K562 (cell line): ENCODE measurements around the gene SRPK2. TPM values are rescaled to one million over a fixed set of nuclear protein-coding genes. Genes with fewer than 3 reads are reported as not detected.

ENCODE experiments used
- CHD2 ChIP-seq: IDR thresholded peaks from 2 replicates; pipeline ENCODE4 v1.6.1; 2011; ENCODE audit warnings: low read depth, low read length
- CHD7 ChIP-seq: fragments of 200-600 bp; sonication (generic); IDR thresholded peaks from one replicate; pipeline ENCODE4 v1.6.1; 2012; ENCODE audit warnings: mild to moderate bottlenecking, low read depth, low read length, inconsistent platforms
- CXXC5 ChIP-seq: fragments of 250-450 bp; sonication (Bioruptor Pico); IDR thresholded peaks from 2 replicates; pipeline ENCODE4 v1.8.0; 2022; ENCODE audit warnings: inconsistent platforms, mild to moderate bottlenecking, moderate library complexity
- FOXP1 ChIP-seq: sonication (generic); formaldehyde crosslinking; IDR thresholded peaks from 2 replicates; pipeline ENCODE4 v1.8.0; 2022; ENCODE audit warnings: mild to moderate bottlenecking, missing genetic modification reagents
- HMGXB4 ChIP-seq: sonication (generic); formaldehyde crosslinking; IDR thresholded peaks from 2 replicates; pipeline ENCODE4 v1.8.1; 2023; ENCODE audit warnings: mild to moderate bottlenecking, missing genetic modification reagents
- KLF16 ChIP-seq: IDR thresholded peaks from 2 replicates; pipeline ENCODE4 v1.6.1; 2016; ENCODE audit warnings: antibody characterized with exemption
- MLLT1 ChIP-seq, 2 experiments: fragments of 450-650 bp; IDR thresholded peaks; 2 replicates each; pipeline ENCODE4 v1.6.1; 2016
- MYBL2 ChIP-seq, 2 experiments: fragments of 450-650 bp in 1 of 2; sonication (generic) in 1 of 2; formaldehyde crosslinking in 1 of 2; IDR thresholded peaks; 2 replicates each; pipeline versions ENCODE4 v1.6.1 to v1.8.1; 2017 to 2022; ENCODE audit warnings: borderline replicate concordance in 1 of 2, inconsistent platforms in 1 of 2, low read depth in 1 of 2, mild to moderate bottlenecking in 1 of 2, missing genetic modification reagents in 1 of 2, moderate library complexity in 1 of 2
- MYNN ChIP-seq, 2 experiments: sonication (generic); formaldehyde crosslinking in 1 of 2; IDR thresholded peaks; 2 replicates each; pipeline versions ENCODE4 v1.5.0 to v1.6.1; 2016 to 2020; ENCODE audit warnings: antibody characterized with exemption in 1 of 2, missing genetic modification reagents in 1 of 2
- NRF1 ChIP-seq, 2 experiments: fragments of 450-650 bp; IDR thresholded peaks in 1 of 2; conservative IDR thresholded peaks in 1 of 2; 2 replicates each; pipeline ENCODE4 v1.6.1; 2014; ENCODE audit warnings: mild to moderate bottlenecking in 2 of 2
- PRMT5 ChIP-seq: sonication (generic); formaldehyde crosslinking; IDR thresholded peaks from 2 replicates; pipeline ENCODE4 v1.5.0; 2020; ENCODE audit warnings: missing genetic modification reagents
- ZNF263 ChIP-seq: sonication (generic); formaldehyde crosslinking; IDR thresholded peaks from 2 replicates; pipeline ENCODE4 v1.8.0; 2022; ENCODE audit warnings: mild to moderate bottlenecking, missing genetic modification reagents, borderline replicate concordance
- ZNF668 ChIP-seq: fragments of 250-450 bp; sonication (Bioruptor Pico); IDR thresholded peaks from 2 replicates; pipeline ENCODE4 v1.8.0; 2022; ENCODE audit warnings: mild to moderate bottlenecking, inconsistent platforms
- polyA plus RNA-seq, 8 experiments: library from polyadenylated mRNA; depleted of rRNA in 4 of 8; stranded (reverse) in 5 of 8; unstranded in 3 of 8; fragments of >200 nt; fragmentation: Nextera tagmentation in 2 of 8; fragmentation: Illumina TruSeq in 1 of 8; extraction: Ambion mirVana in 2 of 8; extraction: Trizol in 1 of 8; gene quantifications; 2 replicates each; pipeline versions ENCODE4 v1.2.1 to v1.2.3, GENCODE V29; 2011 to 2014; ENCODE audit warnings: inconsistent platforms in 1 of 8, missing spikeins in 1 of 8
- total RNA-seq, 7 experiments: library from RNA; depleted of rRNA in 6 of 7; stranded (reverse); fragments of >200 nt in 6 of 7; fragmentation: Illumina TruSeq in 2 of 7; extraction: Trizol in 2 of 7; gene quantifications; 2 replicates each; pipeline versions ENCODE4 v1.2.1 to v1.2.3, GENCODE V29; 2011 to 2021; ENCODE audit warnings: low replicate concordance in 1 of 7

SRPK2 gene
- total and polyA plus RNA-seq, 9 of the 15 experiments (the other 6 are each of a cell fraction or from before 2014, with no cell fraction given) = 21.5 to 44.7 (median 33.3) TPM

GRCh38 chr7:105376908-105377533 is 11.7 kb downstream of the SRPK2 start (continued):
- TF ChIP-seq CHD7 (no peak), CXXC5 (no peak), MLLT1 (IDR thresholded peaks at IDR 0.05) (no peak), ZNF263 (CRISPR knock-in tag) (no peak), PRMT5 (CRISPR knock-in tag) (no peak), KLF16 (no peak), MYBL2 (IDR thresholded peaks at IDR 0.05; ENCODE audit: low read depth) (peak; percentile 55; the same call in 1 of the 2 replicates), MYBL2 (CRISPR knock-in tag; IDR thresholded peaks at IDR 0.05; ENCODE audit: borderline replicate concordance) (no peak), CHD2 (no peak), ZNF668 (no peak), MYNN (IDR thresholded peaks at IDR 0.05) (peak; percentile 49; the same call in 1 of the 2 replicates), MYNN (CRISPR knock-in tag; IDR thresholded peaks at IDR 0.05) (no peak), HMGXB4 (CRISPR knock-in tag) (no peak), FOXP1 (no peak), NRF1 (conservative IDR thresholded peaks at IDR 0.05 in 1 of 2, IDR thresholded peaks at IDR 0.05 in 1 of 2) (no peak)
